ENCODE data around the gene SLIT3. TPM values are rescaled to one million over a fixed set of nuclear protein-coding genes. Genes with fewer than 3 reads are reported as not detected.

SLIT3 gene
- total and polyA plus RNA-seq, 2 experiments from 2014 or later: 0.59 to 0.71 TPM

DNA sequence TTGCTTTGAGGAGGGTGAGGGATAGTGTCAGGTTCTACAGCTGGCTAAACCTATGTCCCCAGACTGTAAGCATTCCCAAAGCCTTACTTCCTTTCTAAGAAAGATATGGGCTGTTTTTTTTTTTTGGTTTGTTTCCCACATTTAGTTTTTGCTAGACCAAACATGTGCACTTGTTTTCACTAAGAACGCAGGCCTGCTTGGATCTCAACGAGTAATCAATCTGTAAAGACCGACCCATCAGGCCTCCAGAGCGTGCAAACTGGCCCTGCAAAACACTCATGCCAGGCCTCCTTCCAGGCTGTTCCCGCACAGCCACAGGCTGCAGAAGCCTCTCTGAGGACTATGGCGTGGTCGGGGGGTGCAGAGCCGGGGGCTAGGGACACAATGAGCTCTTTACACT lies 416.9 kb downstream of the SLIT3 start (continued):
- TF ChIP-seq JUNB (IDR thresholded peaks at IDR 0.05; ENCODE audit: unreplicated experiment) (no peak), ETS1 (IDR thresholded peaks at IDR 0.05) (no peak), ZNF331 (CRISPR knock-in tag; IDR thresholded peaks at IDR 0.05; ENCODE audit: low read depth) (no peak), CREB1 (CRISPR knock-in tag; IDR thresholded peaks at IDR 0.05; ENCODE audit: low read depth) (no peak), EZH2 (IDR thresholded peaks at IDR 0.05; ENCODE audit: low read depth, unreplicated experiment) (no peak), NANOG (IDR thresholded peaks at IDR 0.05; ENCODE audit: borderline replicate concordance) (no peak), ZNF114 (CRISPR knock-in tag; IDR thresholded peaks at IDR 0.05) (no peak), REST (IDR thresholded peaks at IDR 0.05; ENCODE audit: unreplicated experiment) (no peak), STAT1 (IDR thresholded peaks at IDR 0.05; ENCODE audit: unreplicated experiment) (no peak), POLR2AphosphoS5 (IDR thresholded peaks at IDR 0.05; ENCODE audit: low read depth) (no peak)
- TF ChIP-seq, protein P1, sequence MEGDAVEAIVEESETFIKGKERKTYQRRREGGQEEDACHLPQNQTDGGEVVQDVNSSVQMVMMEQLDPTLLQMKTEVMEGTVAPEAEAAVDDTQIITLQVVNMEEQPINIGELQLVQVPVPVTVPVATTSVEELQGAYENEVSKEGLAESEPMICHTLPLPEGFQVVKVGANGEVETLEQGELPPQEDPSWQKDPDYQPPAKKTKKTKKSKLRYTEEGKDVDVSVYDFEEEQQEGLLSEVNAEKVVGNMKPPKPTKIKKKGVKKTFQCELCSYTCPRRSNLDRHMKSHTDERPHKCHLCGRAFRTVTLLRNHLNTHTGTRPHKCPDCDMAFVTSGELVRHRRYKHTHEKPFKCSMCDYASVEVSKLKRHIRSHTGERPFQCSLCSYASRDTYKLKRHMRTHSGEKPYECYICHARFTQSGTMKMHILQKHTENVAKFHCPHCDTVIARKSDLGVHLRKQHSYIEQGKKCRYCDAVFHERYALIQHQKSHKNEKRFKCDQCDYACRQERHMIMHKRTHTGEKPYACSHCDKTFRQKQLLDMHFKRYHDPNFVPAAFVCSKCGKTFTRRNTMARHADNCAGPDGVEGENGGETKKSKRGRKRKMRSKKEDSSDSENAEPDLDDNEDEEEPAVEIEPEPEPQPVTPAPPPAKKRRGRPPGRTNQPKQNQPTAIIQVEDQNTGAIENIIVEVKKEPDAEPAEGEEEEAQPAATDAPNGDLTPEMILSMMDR (conservative IDR thresholded peaks at IDR 0.05; ENCODE audit: low read depth in 2 of 2): no peak

GRCh38 chr5:168883281-168883741 lies 417.6 kb downstream of the SLIT3 start:
- no peaks in the 10 kb centered on the region for H4K20me1 ChIP-seq (replicated peaks; ENCODE audit: insufficient read depth)
- Mint-ChIP-seq H3K27me3 (ENCODE audit: insufficient read depth, low read depth, poor library complexity) (peaks cover 1% of the 10 kb centered on the region), H3K9me3 (no peaks in the 10 kb centered on the region; the same call in 2 of the 3 replicates), H3K27ac (no peak overlapping the region), H3K36me3 (ENCODE audit: low read depth) (no peaks in the 10 kb centered on the region), H3K4me1 (peaks cover 31% of the 10 kb centered on the region), H3K4me3 (no peak overlapping the region)
- no peak overlapping the region for H3K4me2 ChIP-seq
- peak overlapping the region; percentile 38; the same call in 1 of the 2 replicates for H2AFZ ChIP-seq
- no peaks in the 10 kb centered on the region for H3K27me3 ChIP-seq (ENCODE audit: insufficient read depth)
- H3K4me3 ChIP-seq: no peak overlapping the region
- H3K4me1 ChIP-seq (ENCODE audit: insufficient read depth): peaks cover 11% of the 10 kb centered on the region
- no peaks in the 10 kb centered on the region for H3F3A ChIP-seq (replicated peaks; ENCODE audit: low read depth)
- H3K79me2 ChIP-seq (replicated peaks; ENCODE audit: insufficient read depth): no peaks in the 10 kb centered on the region
- peak; percentile 34 for ATAC-seq
- no peak overlapping the region for H3K27ac ChIP-seq (ENCODE audit: low read depth)
- H3K9me2 ChIP-seq (ENCODE audit: insufficient read depth): no peaks in the 10 kb centered on the region
- H3K36me3 ChIP-seq (ENCODE audit: insufficient read depth): no peaks in the 10 kb centered on the region
- TF ChIP-seq EZH2phosphoT487 (IDR thresholded peaks at IDR 0.05; ENCODE audit: unreplicated experiment) (no peak), REST (IDR thresholded peaks at IDR 0.05; ENCODE audit: unreplicated experiment) (no peak), EZH2 (IDR thresholded peaks at IDR 0.05; ENCODE audit: low read depth, unreplicated experiment) (no peak), NANOG (IDR thresholded peaks at IDR 0.05; ENCODE audit: borderline replicate concordance) (no peak), ETS1 (IDR thresholded peaks at IDR 0.05) (no peak)
- TF ChIP-seq, protein P1 (conservative IDR thresholded peaks at IDR 0.05; ENCODE audit: low read depth in 2 of 2): no peak
- peak; percentile 45 for DNase-seq (ENCODE audit: low spot score)

All from GM23338 (cell line).